GM18909 (cell line): ENCODE data around the gene TAS2R19.
"Not testable (repeated sequence)": the region's sequence is repeated elsewhere in the genome, so short reads cannot be mapped to it uniquely, and the experiment has no call there.

Experiments
- ATAC-seq: cut with Tn5 transposase; IDR thresholded peaks from one replicate; pipeline ENCODE4 v1.9.1; 2021; ENCODE audit warnings: mild to moderate bottlenecking; ENCODE audit not compliant: unreplicated experiment, poor library complexity

Gene TAS2R19

GRCh38 chr12:11022520-11022919 is at the start of gene TAS2R19:
TAS2R19 (minus strand) TSS chr12:11022620; CDS start chr12:11022571, 49 bp downstream.
- ATAC-seq = no peak

GRCh38 chr12:11071414-11071813 is 49.0 kb upstream of the TAS2R19 start:
- no peak for ATAC-seq

- ATAC-seq = no peak
Measured at GRCh38 chr12:11070999-11071398, 48.6 kb upstream of the TAS2R19 start.

GRCh38 chr12:11069854-11070365 is 47.5 kb upstream of the TAS2R19 start:
- no peak for ATAC-seq

- no peak for ATAC-seq
Measured at GRCh38 chr12:11067514-11067913, 45.1 kb upstream of the TAS2R19 start.

- not testable (repeated sequence) for ATAC-seq
Measured at GRCh38 chr12:11062194-11062593, 39.8 kb upstream of the TAS2R19 start, which contains the start of gene TAS2R46. TAS2R46 (minus strand) TSS chr12:11062294; CDS start chr12:11062294, 0 bp downstream.

- ATAC-seq = no peak
Measured at GRCh38 chr12:11059784-11060183, 37.4 kb upstream of the TAS2R19 start.

GRCh38 chr12:11059041-11059440 is 36.6 kb upstream of the TAS2R19 start:
- ATAC-seq = no peak

GRCh38 chr12:11055306-11055705 is 32.9 kb upstream of the TAS2R19 start:
- no peak for ATAC-seq

- ATAC-seq = not testable (repeated sequence)
Measured at GRCh38 chr12:11049806-11050531, 27.5 kb upstream of the TAS2R19 start.

- ATAC-seq = not testable (repeated sequence)
Measured at GRCh38 chr12:11041366-11041765, 18.9 kb upstream of the TAS2R19 start.

- no peak for ATAC-seq
Measured at GRCh38 chr12:11040162-11040561, 17.7 kb upstream of the TAS2R19 start.

- ATAC-seq = no peak
Measured at GRCh38 chr12:11039171-11039570, 16.8 kb upstream of the TAS2R19 start.

- ATAC-seq = not testable (repeated sequence)
Measured at GRCh38 chr12:11033959-11034358, 11.5 kb upstream of the TAS2R19 start.

GRCh38 chr12:11031307-11031706 is 8.9 kb upstream of the TAS2R19 start, which contains the start of gene TAS2R31:
TAS2R31 (minus strand) TSS chr12:11031407; CDS start chr12:11031335, 72 bp downstream.
- ATAC-seq = no peak

GRCh38 chr12:11026118-11026517 is 3.7 kb upstream of the TAS2R19 start:
- no peak for ATAC-seq

GRCh38 chr12:11023387-11023786 is 967 bp upstream of the TAS2R19 start:
- no peak for ATAC-seq

- no peak for ATAC-seq
Measured at GRCh38 chr12:11016937-11017336, 5.5 kb downstream of the TAS2R19 start.

GRCh38 chr12:11015775-11016430 is 6.5 kb downstream of the TAS2R19 start:
- no peak for ATAC-seq

GRCh38 chr12:11014234-11014633 is 8.2 kb downstream of the TAS2R19 start:
- no peak for ATAC-seq

- ATAC-seq = no peak
Measured at GRCh38 chr12:11007608-11008007, 14.8 kb downstream of the TAS2R19 start.
